H1 (cell line): ENCODE measurements around the gene ZNF669. TPM values are rescaled to one million over a fixed set of nuclear protein-coding genes. Genes with fewer than 3 reads are reported as not detected.

Source experiments
- CTCF ChIA-PET: fragments of 300-600 bp; sonication (Branson Sonifier 250); formaldehyde crosslinking; loops from one replicate; lab custom pipeline; 2021; ENCODE audit not compliant: partially characterized antibody; lab: Charles Lee
- POLR2A ChIA-PET: fragments of 300-600 bp; sonication (Branson Sonifier 250); formaldehyde crosslinking; loops from one replicate; lab custom pipeline; 2021; ENCODE audit warnings: inconsistent platforms; ENCODE audit not compliant: partially characterized antibody; lab: Charles Lee
- DNase-seq, 2 experiments: peaks; one replicate each; pipeline versions ENCODE4 v3.0.0 to v3.0.0-alpha.2; 2010 to 2022; ENCODE audit warnings: low spot score in 2 of 2, low read depth in 1 of 2, mixed read lengths in 1 of 2
- FAIRE-seq: peaks from 2 replicates; lab custom pipeline; 2011; peaks lifted over from hg19 to GRCh38; lab: Jason Lieb, UNC
- H2AFZ ChIP-seq: 2 replicates; pipeline ENCODE4 v1.8.1; 2012; ENCODE audit warnings: low read length, inconsistent platforms
- H2AK5ac ChIP-seq: 2 replicates; pipeline ENCODE4 v1.6.1; 2013; ENCODE audit warnings: low read depth, low read length
- H2BK120ac ChIP-seq: replicated peaks from 2 replicates; pipeline ENCODE3; 2013; ENCODE audit warnings: low read depth, low read length, inconsistent platforms
- H2BK12ac ChIP-seq: 2 replicates; pipeline ENCODE4 v1.6.1; 2013; ENCODE audit warnings: low read depth, low read length
- H2BK15ac ChIP-seq: 2 replicates; pipeline ENCODE4 v1.6.1; 2013; ENCODE audit warnings: low read length
- H2BK20ac ChIP-seq: 2 replicates; pipeline ENCODE4 v1.6.1; 2013; ENCODE audit warnings: low read length
- H2BK5ac ChIP-seq: 2 replicates; pipeline ENCODE4 v1.6.1; 2013; ENCODE audit warnings: low read depth, low read length
- H3K14ac ChIP-seq: 2 replicates; pipeline ENCODE4 v1.6.1; 2013; ENCODE audit warnings: inconsistent platforms; ENCODE audit not compliant: insufficient read length
- H3K18ac ChIP-seq: 2 replicates; pipeline ENCODE4 v1.6.1; 2013; ENCODE audit warnings: low read length; ENCODE audit errors: extremely low read depth
- H3K23ac ChIP-seq: 2 replicates; pipeline ENCODE4 v1.6.1; 2013; ENCODE audit warnings: inconsistent platforms; ENCODE audit not compliant: insufficient read length
- H3K23me2 ChIP-seq: 2 replicates; pipeline ENCODE4 v1.6.1; 2013; ENCODE audit warnings: low read depth, low read length
- H3K27ac ChIP-seq: 2 replicates; pipeline ENCODE4 v1.6.1; 2011; ENCODE audit warnings: low read depth, low read length, inconsistent platforms
- H3K27me3 ChIP-seq, 4 experiments: replicated peaks in 1 of 4; 1 replicate in 1 of 4; 2 replicates in 3 of 4; pipeline versions ENCODE4 v1.6.1 to v1.8.1; 2011 to 2013; ENCODE audit warnings: low read length in 3 of 4, mild to moderate bottlenecking in 3 of 4, inconsistent platforms in 2 of 4, mixed read lengths in 2 of 4, moderate library complexity in 1 of 4; ENCODE audit not compliant: control insufficient read depth in 3 of 4, insufficient read depth in 3 of 4; ENCODE audit errors: extremely low read depth in 1 of 4
- H3K36me3 ChIP-seq, 4 experiments: 2 replicates each; pipeline versions ENCODE4 v1.6.1 to v1.8.1; 2011 to 2013; ENCODE audit warnings: mild to moderate bottlenecking in 4 of 4, low read length in 3 of 4, moderate library complexity in 2 of 4, control low read depth in 1 of 4, inconsistent platforms in 1 of 4; ENCODE audit not compliant: insufficient read depth in 4 of 4, control insufficient read depth in 2 of 4
- H3K4ac ChIP-seq: replicated peaks from 2 replicates; pipeline ENCODE3; 2013; ENCODE audit warnings: low read length, low read depth, mixed read lengths, inconsistent platforms; ENCODE audit not compliant: insufficient read length
- H3K4me1 ChIP-seq, 4 experiments: replicated peaks in 1 of 4; 1 replicate in 1 of 4; 2 replicates in 3 of 4; pipeline versions ENCODE4 v1.6.1 to v1.8.1; 2011 to 2013; ENCODE audit warnings: low read length in 3 of 4, inconsistent platforms in 2 of 4, mixed read lengths in 1 of 4; ENCODE audit not compliant: insufficient read depth in 4 of 4, control insufficient read depth in 3 of 4
- H3K4me2 ChIP-seq, 2 experiments: 2 replicates each; pipeline versions ENCODE4 v1.6.1 to v1.8.1; 2011 to 2013; ENCODE audit warnings: low read depth in 2 of 2, low read length in 2 of 2, control low read depth in 1 of 2, inconsistent platforms in 1 of 2, mild to moderate bottlenecking in 1 of 2; ENCODE audit not compliant: insufficient read depth in 1 of 2
- H3K4me3 ChIP-seq, 4 experiments: fragments of 200-600, 300-600 bp in 1 of 4; sonication (generic), shearing (Covaris generic), sonication (Bioruptor Twin) in 1 of 4; 2 replicates each; pipeline versions ENCODE4 v1.5.1 to v1.8.1; 2011 to 2016; ENCODE audit warnings: low read length in 4 of 4, low read depth in 3 of 4, control low read depth in 2 of 4, inconsistent platforms in 2 of 4, mild to moderate bottlenecking in 2 of 4, mixed read lengths in 1 of 4, moderate library complexity in 1 of 4; ENCODE audit not compliant: insufficient read depth in 2 of 4; ENCODE audit errors: extremely low read depth in 1 of 4
- H3K56ac ChIP-seq: replicated peaks from 2 replicates; pipeline ENCODE3; 2013; ENCODE audit warnings: low read depth, mild to moderate bottlenecking, mixed read lengths, low read length, inconsistent platforms; ENCODE audit not compliant: insufficient read length
- H3K79me1 ChIP-seq: 2 replicates; pipeline ENCODE4 v1.6.1; 2013; ENCODE audit warnings: low read depth, low read length, control low read depth
- H3K79me2 ChIP-seq, 2 experiments: 2 replicates each; pipeline versions ENCODE4 v1.6.1 to v1.8.1; 2012 to 2013; ENCODE audit warnings: low read length in 2 of 2, mild to moderate bottlenecking in 2 of 2, inconsistent platforms in 1 of 2; ENCODE audit not compliant: insufficient read depth in 2 of 2, control insufficient read depth in 1 of 2
- H3K9ac ChIP-seq, 4 experiments: replicated peaks in 1 of 4; 1 replicate in 1 of 4; 2 replicates in 3 of 4; pipeline versions ENCODE4 v1.6.1 to v1.8.1; 2011 to 2013; ENCODE audit warnings: low read depth in 3 of 4, low read length in 3 of 4, control low read depth in 2 of 4, mild to moderate bottlenecking in 2 of 4, moderate library complexity in 2 of 4, inconsistent platforms in 1 of 4; ENCODE audit errors: extremely low read depth in 1 of 4
- H3K9me3 ChIP-seq, 2 experiments: 2 replicates each; pipeline versions ENCODE4 v1.6.1 to v1.8.1; 2012 to 2013; ENCODE audit warnings: mild to moderate bottlenecking in 2 of 2, moderate library complexity in 2 of 2, control low read depth in 1 of 2, inconsistent platforms in 1 of 2, low read depth in 1 of 2, low read length in 1 of 2, mixed read lengths in 1 of 2; ENCODE audit not compliant: insufficient read depth in 2 of 2
- H4K20me1 ChIP-seq, 2 experiments: replicated peaks in 1 of 2; 2 replicates each; pipeline versions ENCODE3 to v1.8.1; 2011 to 2013; ENCODE audit warnings: inconsistent platforms in 2 of 2, low read length in 2 of 2, mild to moderate bottlenecking in 1 of 2; ENCODE audit not compliant: insufficient read depth in 2 of 2, control insufficient read depth in 1 of 2
- H4K5ac ChIP-seq: 2 replicates; pipeline ENCODE4 v1.6.1; 2013; ENCODE audit warnings: low read length, low read depth, mixed read lengths, inconsistent platforms; ENCODE audit not compliant: insufficient read length
- H4K8ac ChIP-seq: 2 replicates; pipeline ENCODE4 v1.8.0; 2013; ENCODE audit warnings: mild to moderate bottlenecking, moderate library complexity, low read length, inconsistent platforms; ENCODE audit not compliant: insufficient read depth; ENCODE audit errors: extremely low read depth
- H4K91ac ChIP-seq: replicated peaks from 2 replicates; pipeline ENCODE3; 2013; ENCODE audit warnings: low read length, mixed read lengths, inconsistent platforms; ENCODE audit not compliant: insufficient read length
- CTBP2 ChIP-seq: IDR thresholded peaks from 2 replicates; pipeline ENCODE4 v1.7.0; 2011; ENCODE audit warnings: borderline replicate concordance, mild to moderate bottlenecking, moderate library complexity, mixed read lengths, low read length; ENCODE audit not compliant: insufficient read depth, insufficient read length
- HDAC6 ChIP-seq: IDR thresholded peaks from one replicate; pipeline ENCODE4 v1.7.1; 2012; ENCODE audit warnings: low read depth, mild to moderate bottlenecking, inconsistent platforms, low read length, moderate library complexity
- KDM1A ChIP-seq: fragments of 200-600, 300-600 bp; sonication (generic); IDR thresholded peaks from 2 replicates; pipeline ENCODE4 v1.7.1; 2016; ENCODE audit warnings: mild to moderate bottlenecking, low read length, borderline replicate concordance
- KDM4A ChIP-seq: IDR thresholded peaks from one replicate; pipeline ENCODE4 v1.7.1; 2012; ENCODE audit warnings: low read depth, mild to moderate bottlenecking, moderate library complexity, low read length, inconsistent platforms; ENCODE audit not compliant: severe bottlenecking
- RNF2 ChIP-seq: fragments of 200-900, 300-1000 bp; sonication (generic); IDR thresholded peaks from 2 replicates; pipeline ENCODE4 v1.7.1; 2016; ENCODE audit warnings: borderline replicate concordance, low read depth, mild to moderate bottlenecking, antibody characterized with exemption, low read length; ENCODE audit not compliant: poor library complexity, severe bottlenecking; ENCODE audit errors: missing control alignments
- RXRA ChIP-seq: IDR thresholded peaks from 2 replicates; pipeline ENCODE4 v1.6.1; 2011; ENCODE audit warnings: low read depth, mild to moderate bottlenecking, low read length, moderate library complexity; ENCODE audit not compliant: insufficient read depth
- SIX5 ChIP-seq: IDR thresholded peaks from 2 replicates; pipeline ENCODE4 v1.6.1; 2011; ENCODE audit warnings: mild to moderate bottlenecking, low read depth, low read length
- SRF ChIP-seq: IDR thresholded peaks from 2 replicates; pipeline ENCODE4 v1.6.1; 2011; ENCODE audit warnings: mild to moderate bottlenecking, low read depth, low read length, moderate library complexity
- ZNF274 ChIP-seq: IDR thresholded peaks from 2 replicates; pipeline ENCODE4 v1.7.0; 2012; ENCODE audit warnings: low read length, borderline replicate concordance; ENCODE audit errors: extremely low read depth
- WGBS, 2 experiments: shearing (Covaris generic) in 1 of 2; methylation state at CpG; one replicate each; pipeline versions ENCODE4 v1.1.6 to v1.1.7; 2013 to 2015; ENCODE audit warnings: low lambda C conversion rate in 2 of 2, mixed read lengths in 2 of 2, inconsistent platforms in 1 of 2, low coverage in 1 of 2, missing lambda C conversion rate in 1 of 2; ENCODE audit not compliant: insufficient replicate concordance in 2 of 2, insufficient coverage in 1 of 2, insufficient read length in 1 of 2; ENCODE audit errors: extremely low coverage in 1 of 2, missing lambda C conversion rate in 1 of 2; 5-methylcytosine and 5-hydroxymethylcytosine counted together
- polyA plus RNA-seq, 7 experiments: library from polyadenylated mRNA; depleted of rRNA in 3 of 7; stranded (reverse) in 5 of 7; unstranded in 2 of 7; fragments of >200 nt in 5 of 7; fragments of 200-250 nt in 2 of 7; gene quantifications; 1 replicate in 5 of 7; 2 replicates in 1 of 7; 4 replicates in 1 of 7; pipeline versions ENCODE4 v1.2.1 to v1.2.3, GENCODE V29; 2011 to 2013; ENCODE audit warnings: missing spikeins in 2 of 7, mixed read lengths in 2 of 7
- total RNA-seq: library from RNA; stranded (reverse); fragmentation: NEBNext Ultra II Directional; extraction: Animal tissue kit (Norgen Biotek cat#: 25700); gene quantifications from 2 replicates; pipeline ENCODE4 v1.2.1, GENCODE V29; 2021
- TF ChIP-seq, protein P1 (sequence below): IDR thresholded peaks from 2 replicates; pipeline ENCODE4 v1.6.1; 2012; ENCODE audit warnings: inconsistent platforms

ZNF669 gene
- total and polyA plus RNA-seq, 2 of the 8 experiments (the other 6 are each of a cell fraction or from before 2014, with no cell fraction given), result 4.8 to 20.3 TPM

GRCh38 chr1:247088967-247089366 is 15.2 kb downstream of the ZNF669 start:
- H2BK12ac ChIP-seq, result no peak overlapping the region
- no peaks in the 10 kb centered on the region for H3K27me3 ChIP-seq
- CTCF ChIA-PET, result interaction anchor here (0.8 kb wide), 1 partner anchor 9 kb away, joined by 3 read pairs; no protein-coding TSS in a partner anchor
- 93% methylated on average over 4 of the region's 4 CpGs; no CpG with 5 or more reads in 1 of the 2 experiments for WGBS, 2 experiments
- H2AK5ac ChIP-seq, result no peak overlapping the region
- H3K9me3 ChIP-seq, result no peaks in the 10 kb centered on the region
- H3K56ac ChIP-seq, result no peak overlapping the region
- H2BK20ac ChIP-seq, result no peak overlapping the region
- H3K27ac ChIP-seq, result no peak overlapping the region
- H3K79me2 ChIP-seq, result no peaks in the 10 kb centered on the region
- POLR2A ChIA-PET, result interaction anchor here (1.8 kb wide), 1 partner anchor 10 kb away, joined by 11 read pairs; the partner anchor contains the start of gene ZNF670
- no peak overlapping the region for H3K9ac ChIP-seq
- H3K36me3 ChIP-seq, result no peaks in the 10 kb centered on the region
- H3K23me2 ChIP-seq, result no peaks in the 10 kb centered on the region
- TF ChIP-seq CTBP2 (no peak), KDM1A (no peak), HDAC6 (no peak), RXRA (no peak), SRF (no peak), KDM4A (no peak), ZNF274 (no peak), RNF2 (no peak), SIX5 (no peak)
- TF ChIP-seq, protein P1, sequence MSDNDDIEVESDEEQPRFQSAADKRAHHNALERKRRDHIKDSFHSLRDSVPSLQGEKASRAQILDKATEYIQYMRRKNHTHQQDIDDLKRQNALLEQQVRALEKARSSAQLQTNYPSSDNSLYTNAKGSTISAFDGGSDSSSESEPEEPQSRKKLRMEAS, result no peak
- no peak overlapping the region for H4K8ac ChIP-seq
- FAIRE-seq, result no peak
- no peak overlapping the region for H4K5ac ChIP-seq
- H2AFZ ChIP-seq, result no peak overlapping the region
- no peak overlapping the region for H3K18ac ChIP-seq
- H3K14ac ChIP-seq, result no peak overlapping the region
- H3K79me1 ChIP-seq, result no peaks in the 10 kb centered on the region
- H3K23ac ChIP-seq, result no peak overlapping the region
- H2BK5ac ChIP-seq, result no peak overlapping the region
- no peak overlapping the region for H4K91ac ChIP-seq
- no peaks in the 10 kb centered on the region for H4K20me1 ChIP-seq
- no peak overlapping the region for H3K4me3 ChIP-seq
- H3K4ac ChIP-seq, result no peak overlapping the region
- DNase-seq, result no peak
- H3K4me1 ChIP-seq, result peaks cover 0 to 6% (median 0%) of the 10 kb centered on the region in 4 experiments; a peak in 2 of 7 replicates
- no peak overlapping the region for H2BK120ac ChIP-seq
- no peak overlapping the region for H3K4me2 ChIP-seq
- no peak overlapping the region for H2BK15ac ChIP-seq
